ENCODE measurements around the gene SCYGR6.
"Not testable (repeated sequence)": the region's sequence is repeated elsewhere in the genome, so short reads cannot be mapped to it uniquely, and the experiment has no call there.

Gene SCYGR6

DNA sequence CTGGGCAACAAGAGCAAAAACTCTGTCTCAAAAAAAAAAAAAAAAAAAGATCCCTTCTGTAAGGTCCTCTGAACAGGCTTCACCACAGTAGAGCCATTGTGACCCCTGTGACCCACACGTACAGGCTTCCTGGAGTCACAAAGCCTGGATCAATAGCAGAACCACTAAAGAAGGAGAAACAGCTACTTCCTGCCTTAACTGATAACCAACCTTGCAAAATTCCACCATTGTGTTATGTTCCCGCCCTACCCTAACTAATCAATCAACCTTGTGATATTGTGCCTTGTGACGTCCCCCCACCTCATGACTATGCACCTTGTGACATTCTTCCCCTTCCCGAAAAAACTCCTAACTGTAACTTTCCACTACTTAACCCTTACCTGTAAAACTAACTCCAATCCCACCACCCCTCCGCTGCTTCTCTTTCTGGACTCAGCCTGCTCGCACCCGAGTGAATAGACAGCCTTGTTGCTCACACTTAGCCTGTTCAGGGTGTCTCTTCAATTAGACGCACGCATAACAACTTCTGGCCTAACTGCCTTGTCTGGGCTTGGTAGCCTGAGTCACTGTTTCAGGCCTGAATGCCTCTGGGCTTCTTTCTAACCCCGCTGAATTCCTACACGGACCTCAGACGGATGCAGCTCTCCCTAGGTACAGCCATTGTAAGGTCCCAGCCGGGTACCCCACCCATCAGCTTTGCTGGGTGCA, 35.0 kb upstream of the SCYGR6 start:
- H3K27ac ChIP-seq (replicated peaks; ENCODE audit: low read length), result peak overlapping the region; percentile 29
- no peak overlapping the region for H2BK120ac ChIP-seq (ENCODE audit: low read depth, low read length)
- no peak overlapping the region for H2BK5ac ChIP-seq (ENCODE audit: low read length)
- no peak overlapping the region for H3K4me2 ChIP-seq (ENCODE audit: insufficient read depth, low read length, poor library complexity, severe bottlenecking)
- WGBS, 2 donors (ENCODE audit: extremely low coverage in 2 of 2, insufficient read length in 2 of 2, insufficient replicate concordance in 1 of 2), result 100% methylated on average over 1 of the region's 13 CpGs; no CpG with 5 or more reads in 1 of the 2 donors
- no peaks in the 10 kb centered on the region for H3K9me3 ChIP-seq (replicated peaks in 1 of 2; ENCODE audit: control insufficient read depth in 2 of 2, insufficient read depth in 1 of 2, low read depth in 1 of 2, low read length in 2 of 2)
- no peak overlapping the region for H4K91ac ChIP-seq (ENCODE audit: low read depth, low read length, poor library complexity)
- H3K36me3 ChIP-seq (replicated peaks in 1 of 2; ENCODE audit: control insufficient read depth in 2 of 2, insufficient read depth in 2 of 2, low read length in 2 of 2), result no peaks in the 10 kb centered on the region
- H3K23ac ChIP-seq (ENCODE audit: low read depth, low read length, poor library complexity), result no peak overlapping the region
- DNase-seq (ENCODE audit: low spot score), result no peak
- H2AFZ ChIP-seq (ENCODE audit: low read length), result peak overlapping the region; percentile 38
- no peaks in the 10 kb centered on the region for H3K27me3 ChIP-seq (ENCODE audit: control insufficient read depth in 3 of 3, insufficient read depth in 3 of 3, low read depth in 1 of 3, low read length in 3 of 3)
- no peak overlapping the region for H3K4me3 ChIP-seq (ENCODE audit: low read length in 2 of 2)
- no peaks in the 10 kb centered on the region for H3K4me1 ChIP-seq (ENCODE audit: control insufficient read depth in 2 of 2, insufficient read depth in 1 of 2, low read depth in 1 of 2, low read length in 2 of 2)
- H3K9ac ChIP-seq (ENCODE audit: low read depth, low read length, poor library complexity), result no peak overlapping the region
- H3K79me1 ChIP-seq (ENCODE audit: low read depth, low read length), result no peaks in the 10 kb centered on the region
- H3K14ac ChIP-seq (ENCODE audit: low read length), result peak overlapping the region; percentile 14
- H2BK15ac ChIP-seq (ENCODE audit: low read length), result no peak overlapping the region
- H4K8ac ChIP-seq (ENCODE audit: low read depth, low read length), result no peak overlapping the region
- peak overlapping the region; percentile 65 for H3K18ac ChIP-seq (ENCODE audit: low read length)
- no peak overlapping the region for H3K4ac ChIP-seq (ENCODE audit: low read length)
- H2AK5ac ChIP-seq (ENCODE audit: low read depth, low read length), result no peak overlapping the region
- H2BK12ac ChIP-seq (ENCODE audit: low read length), result no peak overlapping the region

DNA sequence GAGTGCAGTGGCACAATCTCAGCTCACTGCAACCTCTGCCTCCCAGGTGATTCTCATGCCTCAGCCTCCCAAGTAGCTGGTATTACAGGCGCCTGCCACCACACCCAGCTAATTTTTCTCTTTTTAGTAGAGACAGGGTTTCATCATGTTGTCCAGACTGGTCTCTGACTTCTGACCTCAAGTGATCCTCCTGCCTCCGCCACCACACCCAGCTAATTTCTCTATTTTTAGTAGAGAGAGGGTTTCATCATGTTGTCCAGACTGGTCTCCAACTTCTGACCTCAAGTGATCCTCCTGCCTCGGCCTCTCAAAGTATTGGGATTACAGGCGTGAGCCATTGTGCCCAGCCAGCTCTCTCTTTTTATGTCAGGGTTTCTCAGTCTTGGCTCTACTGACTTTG, 31.7 kb upstream of the SCYGR6 start:
- H3K4ac ChIP-seq (ENCODE audit: low read length); H3K4me2 ChIP-seq (ENCODE audit: insufficient read depth, low read length, poor library complexity, severe bottlenecking); H2BK12ac ChIP-seq (ENCODE audit: low read length); H3K23ac ChIP-seq (ENCODE audit: low read depth, low read length, poor library complexity); H2BK120ac ChIP-seq (ENCODE audit: low read depth, low read length); H3K36me3 ChIP-seq (replicated peaks in 1 of 2; ENCODE audit: control insufficient read depth in 2 of 2, insufficient read depth in 2 of 2, low read length in 2 of 2); H2BK5ac ChIP-seq (ENCODE audit: low read length); H2BK15ac ChIP-seq (ENCODE audit: low read length); H3K14ac ChIP-seq (ENCODE audit: low read length); H3K9me3 ChIP-seq (replicated peaks in 1 of 2; ENCODE audit: control insufficient read depth in 2 of 2, insufficient read depth in 1 of 2, low read depth in 1 of 2, low read length in 2 of 2); H3K27ac ChIP-seq (replicated peaks; ENCODE audit: low read length); H3K18ac ChIP-seq (ENCODE audit: low read length); H4K8ac ChIP-seq (ENCODE audit: low read depth, low read length); H3K79me1 ChIP-seq (ENCODE audit: low read depth, low read length); H4K91ac ChIP-seq (ENCODE audit: low read depth, low read length, poor library complexity); DNase-seq (ENCODE audit: low spot score); H3K27me3 ChIP-seq (ENCODE audit: control insufficient read depth in 3 of 3, insufficient read depth in 3 of 3, low read depth in 1 of 3, low read length in 3 of 3); H2AFZ ChIP-seq (ENCODE audit: low read length); H3K4me3 ChIP-seq (ENCODE audit: low read length in 2 of 2); H3K4me1 ChIP-seq (ENCODE audit: control insufficient read depth in 2 of 2, insufficient read depth in 1 of 2, low read depth in 1 of 2, low read length in 2 of 2); H2AK5ac ChIP-seq (ENCODE audit: low read depth, low read length); H3K9ac ChIP-seq (ENCODE audit: low read depth, low read length, poor library complexity): not testable (repeated sequence)
- no CpG with 5 or more reads among the region's 4 CpGs for WGBS, 2 donors (ENCODE audit: extremely low coverage in 2 of 2, insufficient read length in 2 of 2, insufficient replicate concordance in 1 of 2)

DNA sequence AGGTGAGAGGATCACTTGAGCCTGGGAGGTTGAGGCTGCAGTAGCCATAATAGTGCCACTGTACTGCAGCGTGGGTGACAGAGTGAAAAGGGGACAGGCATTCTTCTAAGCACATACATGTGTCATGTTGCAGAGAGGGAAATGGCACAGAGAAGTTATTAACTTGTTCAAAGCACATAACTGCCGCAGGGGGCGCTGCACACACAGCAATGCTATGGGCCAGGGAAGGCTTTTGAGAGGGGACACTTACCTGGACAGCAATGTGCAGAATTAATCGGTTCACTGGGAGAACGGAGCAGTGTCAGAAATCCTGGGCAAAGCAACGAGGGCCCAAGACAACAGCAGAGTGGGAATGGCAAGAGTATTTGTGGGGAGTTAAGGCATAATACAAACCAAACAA, 23.5 kb upstream of the SCYGR6 start:
- no peak overlapping the region for H3K4ac ChIP-seq (ENCODE audit: low read length)
- H2BK12ac ChIP-seq (ENCODE audit: low read length), result no peak overlapping the region
- H3K79me1 ChIP-seq (ENCODE audit: low read depth, low read length), result no peaks in the 10 kb centered on the region
- H2BK5ac ChIP-seq (ENCODE audit: low read length), result no peak overlapping the region
- H2BK15ac ChIP-seq (ENCODE audit: low read length), result no peak overlapping the region
- H3K36me3 ChIP-seq (replicated peaks in 1 of 2; ENCODE audit: control insufficient read depth in 2 of 2, insufficient read depth in 2 of 2, low read length in 2 of 2), result no peaks in the 10 kb centered on the region
- no peak overlapping the region for H3K9ac ChIP-seq (ENCODE audit: low read depth, low read length, poor library complexity)
- H4K91ac ChIP-seq (ENCODE audit: low read depth, low read length, poor library complexity), result no peak overlapping the region
- H3K18ac ChIP-seq (ENCODE audit: low read length), result no peak overlapping the region
- no peak overlapping the region for H2AFZ ChIP-seq (ENCODE audit: low read length)
- DNase-seq (ENCODE audit: low spot score), result no peak
- no peaks in the 10 kb centered on the region for H3K27me3 ChIP-seq (ENCODE audit: control insufficient read depth in 3 of 3, insufficient read depth in 3 of 3, low read depth in 1 of 3, low read length in 3 of 3)
- no peak overlapping the region for H4K8ac ChIP-seq (ENCODE audit: low read depth, low read length)
- H3K4me2 ChIP-seq (ENCODE audit: insufficient read depth, low read length, poor library complexity, severe bottlenecking), result no peak overlapping the region
- WGBS, 2 donors (ENCODE audit: extremely low coverage in 2 of 2, insufficient read length in 2 of 2, insufficient replicate concordance in 1 of 2), result no CpG with 5 or more reads among the region's 6 CpGs
- no peaks in the 10 kb centered on the region for H3K4me1 ChIP-seq (ENCODE audit: control insufficient read depth in 2 of 2, insufficient read depth in 1 of 2, low read depth in 1 of 2, low read length in 2 of 2)
- H3K27ac ChIP-seq (replicated peaks; ENCODE audit: low read length), result no peak overlapping the region
- H2AK5ac ChIP-seq (ENCODE audit: low read depth, low read length), result no peak overlapping the region
- H3K4me3 ChIP-seq (ENCODE audit: low read length in 2 of 2), result no peak overlapping the region
- H3K23ac ChIP-seq (ENCODE audit: low read depth, low read length, poor library complexity), result no peak overlapping the region
- no peak overlapping the region for H3K14ac ChIP-seq (ENCODE audit: low read length)
- no peaks in the 10 kb centered on the region for H3K9me3 ChIP-seq (replicated peaks in 1 of 2; ENCODE audit: control insufficient read depth in 2 of 2, insufficient read depth in 1 of 2, low read depth in 1 of 2, low read length in 2 of 2)
- H2BK120ac ChIP-seq (ENCODE audit: low read depth, low read length), result no peak overlapping the region

DNA sequence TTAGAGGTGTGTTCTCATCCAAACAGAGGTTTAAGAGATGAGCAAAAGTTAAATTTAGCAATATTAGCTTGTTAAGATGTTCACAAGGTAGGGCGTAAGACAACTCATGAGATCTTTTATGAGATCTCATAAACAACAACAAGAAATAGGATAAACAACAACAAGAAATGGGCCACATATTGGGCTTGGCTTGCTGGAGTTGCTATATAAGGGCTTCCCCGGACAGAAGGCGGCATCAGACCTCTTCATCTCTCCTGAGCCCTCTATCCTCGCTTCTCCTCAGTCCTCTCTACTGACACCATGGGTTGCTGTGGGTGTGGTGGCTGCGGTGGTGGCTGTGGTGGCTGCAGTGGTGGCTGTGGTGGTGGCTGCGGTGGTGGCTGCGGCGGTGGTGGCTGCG, 21.0 kb upstream of the SCYGR6 start, which contains the start of gene SCYGR8:
TSS of gene SCYGR8 (plus strand) at position 301 of the 400 bp plus-strand sequence. CDS start at position 301, 0 bp downstream.
- Histone ChIP-seq H3K79me1 (ENCODE audit: low read depth, low read length) (no peaks in the 10 kb centered on the region), H3K18ac (ENCODE audit: low read length) (peak within 1 kb of the TSS; percentile 80), H3K4me2 (ENCODE audit: insufficient read depth, low read length, poor library complexity, severe bottlenecking) (no peak within 1 kb of the TSS), H2BK5ac (ENCODE audit: low read length) (no peak within 1 kb of the TSS), H3K14ac (ENCODE audit: low read length) (peak within 1 kb of the TSS; percentile 56), H3K9me3 (replicated peaks in 1 of 2; ENCODE audit: control insufficient read depth in 2 of 2, insufficient read depth in 1 of 2, low read depth in 1 of 2, low read length in 2 of 2) (no peaks in the 10 kb centered on the region), H3K4me3 (ENCODE audit: low read length in 2 of 2) (no peak within 1 kb of the TSS), H3K36me3 (replicated peaks in 1 of 2; ENCODE audit: control insufficient read depth in 2 of 2, insufficient read depth in 2 of 2, low read length in 2 of 2) (no peaks in the 10 kb centered on the region), H2BK12ac (ENCODE audit: low read length) (peak within 1 kb of the TSS; percentile 22), H4K91ac (ENCODE audit: low read depth, low read length, poor library complexity) (no peak within 1 kb of the TSS), H2BK15ac (ENCODE audit: low read length) (no peak within 1 kb of the TSS), H3K4me1 (ENCODE audit: control insufficient read depth in 2 of 2, insufficient read depth in 1 of 2, low read depth in 1 of 2, low read length in 2 of 2) (no peaks in the 10 kb centered on the region), H4K8ac (ENCODE audit: low read depth, low read length) (no peak within 1 kb of the TSS), H3K27ac (replicated peaks; ENCODE audit: low read length) (no peak within 1 kb of the TSS), H3K4ac (ENCODE audit: low read length) (no peak within 1 kb of the TSS), H2AK5ac (ENCODE audit: low read depth, low read length) (no peak within 1 kb of the TSS), H3K27me3 (ENCODE audit: control insufficient read depth in 3 of 3, insufficient read depth in 3 of 3, low read depth in 1 of 3, low read length in 3 of 3) (no peaks in the 10 kb centered on the region), H3K9ac (ENCODE audit: low read depth, low read length, poor library complexity) (peak within 1 kb of the TSS; percentile 60), H3K23ac (ENCODE audit: low read depth, low read length, poor library complexity) (no peak within 1 kb of the TSS), H2BK120ac (ENCODE audit: low read depth, low read length) (no peak within 1 kb of the TSS), H2AFZ (ENCODE audit: low read length) (no peak within 1 kb of the TSS)
- no peak for DNase-seq (ENCODE audit: low spot score)
- whole genome bisulfite sequencing, 2 donors (ENCODE audit: extremely low coverage in 2 of 2, insufficient read length in 2 of 2, insufficient replicate concordance in 1 of 2), result no CpG with 5 or more reads among the region's 9 CpGs

Measured in neuronal stem cell (in vitro differentiated cells).